Right lobe of liver (tissue), 6 donors: ENCODE results near the gene ADAM12. TPM values are rescaled to one million over a fixed set of nuclear protein-coding genes. Genes with fewer than 3 reads are reported as not detected.

Source experiments
- ATAC-seq, 4 donors: fragments of 200-7000 bp; cut with Tn5 transposase; one replicate each; pipeline ENCODE4 v1.9.1; 2020; ENCODE audit warnings: mild to moderate bottlenecking in 4 of 4, moderate library complexity in 4 of 4
- DNase-seq, 3 donors: peaks; one replicate each; pipeline ENCODE4 v3.0.0-alpha.2; 2020
- H3K27ac ChIP-seq, 3 donors: fragments of 200-600 bp; one replicate each; pipeline ENCODE4 v1.8.0; 2022
- H3K27me3 ChIP-seq, 2 donors: fragments of 200-600 bp; one replicate each; pipeline ENCODE4 v1.8.0; 2022
- H3K36me3 ChIP-seq, 4 donors: fragments of 200-600 bp; sonication (generic) in 1 of 4; one replicate each; pipeline versions ENCODE4 v1.5.1 to v1.8.0; 2017 to 2022; ENCODE audit warnings: control low read depth in 1 of 4
- H3K4me1 ChIP-seq, 4 donors: fragments of 200-600 bp; sonication (generic) in 1 of 4; one replicate each; pipeline versions ENCODE4 v1.5.1 to v1.8.0; 2017 to 2022; ENCODE audit warnings: control low read depth in 1 of 4
- H3K4me3 ChIP-seq, 3 donors: fragments of 200-600 bp; one replicate each; pipeline ENCODE4 v1.8.0; 2022
- H3K9me3 ChIP-seq, 4 donors: fragments of 200-600 bp; sonication (generic) in 1 of 4; one replicate each; pipeline versions ENCODE4 v1.5.1 to v1.8.0; 2017 to 2022; ENCODE audit warnings: control low read depth in 1 of 4
- POLR2A ChIP-seq: fragments of 450-650 bp; IDR thresholded peaks from one replicate; pipeline ENCODE4 v1.6.1; 2017; ENCODE audit warnings: antibody characterized with exemption, mild to moderate bottlenecking
- WGBS: methylation state at CpG from one replicate; pipeline ENCODE4 v1.1.6; 2018; ENCODE audit warnings: low coverage, low lambda C conversion rate; ENCODE audit not compliant: insufficient coverage; ENCODE audit errors: missing lambda C conversion rate; 5-methylcytosine and 5-hydroxymethylcytosine counted together
- intact Hi-C, 2 donors: fragments of 100-400 bp; cut with DNase I; formaldehyde crosslinking; loops; one replicate each; pipeline versions ENCODE4 v1.11.2 to v1.14.1; 2022
- total RNA-seq, 6 experiments: library from RNA; depleted of rRNA in 2 of 6; stranded (reverse); fragments of >200 nt in 2 of 6; fragmentation: NEBNext Ultra II Directional in 3 of 6; extraction: Animal tissue kit (Norgen Biotek cat#: 25700) in 3 of 6; gene quantifications; one replicate each; pipeline versions ENCODE4 v1.1.0 to v1.2.4, GENCODE V29; 2016 to 2023
- TF ChIP-seq, protein P1 (sequence below), 4 donors: fragments of 200-600 bp in 3 of 4; fragments of 450-650 bp in 1 of 4; IDR thresholded peaks; one replicate each; pipeline versions ENCODE4 v1.5.1 to v1.8.0; 2016 to 2022; ENCODE audit warnings: antibody characterized with exemption in 4 of 4, mild to moderate bottlenecking in 2 of 4
- donor health status: DM: no; HTN: yes; CAD: no.
- donor health status: DM: no; HTN: no; CAD: no.
- donor health status: DM: no; HTN: no; CAD: no.
- donor health status: DM: no; HTN: yes; CAD: no.
- donor health status: DM: no; HTN: yes; CAD: no.

The ADAM12 gene
- total RNA-seq, 6 experiments from 2014 or later: 0.06 to 1.3 (median 0.48) TPM; not detected in 2

DNA sequence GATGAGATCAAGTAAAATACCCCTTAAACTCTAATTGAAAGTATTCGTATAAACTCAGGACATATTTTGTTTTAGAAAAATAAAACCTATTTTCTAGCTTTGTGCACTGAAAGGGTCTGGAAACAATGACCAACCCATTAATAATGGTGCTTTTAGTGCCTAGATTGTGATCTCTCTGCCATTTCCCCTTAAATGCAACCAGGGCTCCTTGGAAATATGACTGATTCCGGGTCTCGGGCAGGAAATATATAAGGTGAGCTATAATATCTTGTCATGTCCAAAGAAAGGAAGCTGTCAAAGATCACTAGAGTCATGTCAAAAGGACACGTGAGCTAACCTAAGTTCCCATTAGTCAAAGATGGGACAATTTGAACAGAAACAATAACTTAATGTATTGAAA lies 12.4 kb upstream of the ADAM12 start:
- intact Hi-C loops: no loop called here
- no peaks in the 10 kb centered on the region for H3K4me1 ChIP-seq
- H3K36me3 ChIP-seq: no peaks in the 10 kb centered on the region
- H3K4me3 ChIP-seq: no peak overlapping the region
- ATAC-seq: no peak
- no peak for TF ChIP-seq POLR2A
- WGBS: 58% methylated on average over 4 of the region's 4 CpGs
- no peaks in the 10 kb centered on the region for H3K27me3 ChIP-seq
- DNase-seq: no peak
- no peaks in the 10 kb centered on the region for H3K9me3 ChIP-seq
- H3K27ac ChIP-seq: no peak overlapping the region

DNA sequence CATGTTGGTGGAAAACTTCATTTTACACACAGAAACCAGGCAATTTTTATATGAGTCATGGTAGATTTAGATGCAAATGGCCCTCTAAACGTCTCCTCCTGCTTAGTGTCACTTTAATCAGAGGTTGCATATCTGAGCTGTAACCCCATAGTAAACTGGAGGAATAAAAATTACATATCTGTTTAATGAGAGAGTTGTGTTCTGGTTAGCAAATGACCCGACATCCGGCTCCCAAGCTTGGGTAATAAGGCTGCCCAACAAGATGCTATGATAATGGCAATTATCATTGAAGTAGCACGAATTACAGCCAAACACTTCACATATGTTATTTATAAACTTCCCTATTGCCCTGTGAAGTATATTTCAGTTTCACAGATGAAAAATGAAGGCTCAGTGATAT lies 10.6 kb upstream of the ADAM12 start:
- no peak for ATAC-seq
- DNase-seq: no peak
- WGBS: 56% methylated on average over 4 of the region's 4 CpGs
- Histone ChIP-seq H3K27ac (no peak overlapping the region), H3K27me3 (no peaks in the 10 kb centered on the region), H3K4me1 (no peaks in the 10 kb centered on the region), H3K9me3 (no peaks in the 10 kb centered on the region), H3K4me3 (no peak overlapping the region), H3K36me3 (no peaks in the 10 kb centered on the region)
- intact Hi-C loops: no loop called here
- TF ChIP-seq, protein P1, sequence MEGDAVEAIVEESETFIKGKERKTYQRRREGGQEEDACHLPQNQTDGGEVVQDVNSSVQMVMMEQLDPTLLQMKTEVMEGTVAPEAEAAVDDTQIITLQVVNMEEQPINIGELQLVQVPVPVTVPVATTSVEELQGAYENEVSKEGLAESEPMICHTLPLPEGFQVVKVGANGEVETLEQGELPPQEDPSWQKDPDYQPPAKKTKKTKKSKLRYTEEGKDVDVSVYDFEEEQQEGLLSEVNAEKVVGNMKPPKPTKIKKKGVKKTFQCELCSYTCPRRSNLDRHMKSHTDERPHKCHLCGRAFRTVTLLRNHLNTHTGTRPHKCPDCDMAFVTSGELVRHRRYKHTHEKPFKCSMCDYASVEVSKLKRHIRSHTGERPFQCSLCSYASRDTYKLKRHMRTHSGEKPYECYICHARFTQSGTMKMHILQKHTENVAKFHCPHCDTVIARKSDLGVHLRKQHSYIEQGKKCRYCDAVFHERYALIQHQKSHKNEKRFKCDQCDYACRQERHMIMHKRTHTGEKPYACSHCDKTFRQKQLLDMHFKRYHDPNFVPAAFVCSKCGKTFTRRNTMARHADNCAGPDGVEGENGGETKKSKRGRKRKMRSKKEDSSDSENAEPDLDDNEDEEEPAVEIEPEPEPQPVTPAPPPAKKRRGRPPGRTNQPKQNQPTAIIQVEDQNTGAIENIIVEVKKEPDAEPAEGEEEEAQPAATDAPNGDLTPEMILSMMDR (IDR thresholded peaks at IDR 0.05): no peak
- TF ChIP-seq POLR2A: no peak

DNA sequence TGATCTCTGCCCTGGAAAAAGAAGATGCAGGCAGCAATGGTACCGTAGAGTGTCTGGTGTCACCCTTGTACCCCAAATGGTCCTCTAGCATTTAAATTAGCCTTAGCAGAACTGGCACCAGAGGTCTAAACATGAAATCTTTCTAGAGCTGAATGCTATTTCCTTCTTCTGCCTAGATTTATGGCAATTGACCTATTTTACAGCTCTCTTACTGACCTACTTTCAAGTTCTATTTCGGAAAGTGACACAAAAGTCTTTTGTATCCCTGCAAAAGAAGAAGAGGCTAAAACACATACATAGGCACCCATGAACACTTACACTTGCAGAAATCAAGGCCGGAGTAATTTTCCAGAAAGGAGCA lies 10.1 kb upstream of the ADAM12 start:
- no peak for TF ChIP-seq POLR2A
- TF ChIP-seq, protein P1 (IDR thresholded peaks at IDR 0.05): no peak
- ATAC-seq (no peak), DNase-seq (no peak)
- no peak overlapping the region for H3K4me3 ChIP-seq
- H3K36me3 ChIP-seq: no peaks in the 10 kb centered on the region
- intact Hi-C loops: no loop called here
- H3K9me3 ChIP-seq: no peaks in the 10 kb centered on the region
- H3K27ac ChIP-seq: no peak overlapping the region
- WGBS: 56% methylated on average over 3 of the region's 3 CpGs
- no peaks in the 10 kb centered on the region for H3K4me1 ChIP-seq
- no peaks in the 10 kb centered on the region for H3K27me3 ChIP-seq

DNA sequence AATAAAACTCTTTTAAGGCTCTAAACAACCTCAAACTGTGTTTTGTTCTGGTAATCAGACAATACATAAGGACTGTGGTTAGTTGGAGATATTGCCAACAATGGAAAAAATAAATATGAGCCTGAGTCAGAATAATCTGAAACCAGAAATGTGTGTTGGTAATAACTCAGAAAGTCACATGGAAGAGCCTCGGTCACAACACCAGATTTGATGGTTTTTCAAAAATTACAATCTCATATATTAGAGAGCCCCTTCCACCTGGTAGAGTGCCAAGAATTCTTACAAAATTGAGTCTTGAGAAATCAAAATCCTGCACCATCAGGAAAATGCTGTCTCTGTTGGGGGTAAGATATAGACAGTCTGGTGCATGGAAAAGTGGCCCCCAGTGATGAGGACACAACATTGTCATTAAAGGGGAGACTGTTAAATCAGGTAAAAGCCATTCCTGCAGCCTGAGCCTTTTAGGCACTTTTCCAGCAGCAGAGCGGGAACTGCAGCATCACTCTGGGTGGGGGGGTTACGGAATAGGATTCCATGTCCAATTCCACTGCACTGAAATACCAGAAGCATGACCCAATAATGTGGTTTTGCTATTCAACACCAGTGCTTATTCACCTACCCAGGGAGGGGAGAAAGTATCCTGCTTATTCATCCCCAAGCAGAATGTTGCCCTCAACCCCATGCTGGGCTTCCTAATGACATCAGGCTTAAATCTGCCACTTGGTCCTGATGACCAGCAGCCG lies 9.5 kb upstream of the ADAM12 start:
- intact Hi-C loops: no loop called here
- Histone ChIP-seq H3K27me3 (no peaks in the 10 kb centered on the region), H3K36me3 (no peaks in the 10 kb centered on the region), H3K4me1 (no peaks in the 10 kb centered on the region), H3K4me3 (no peak overlapping the region), H3K27ac (no peak overlapping the region), H3K9me3 (no peaks in the 10 kb centered on the region)
- TF ChIP-seq, protein P1 (IDR thresholded peaks at IDR 0.05): no peak
- TF ChIP-seq POLR2A: no peak
- DNase-seq: no peak
- WGBS: 57% methylated on average over 1 of the region's 4 CpGs
- no peak for ATAC-seq

DNA sequence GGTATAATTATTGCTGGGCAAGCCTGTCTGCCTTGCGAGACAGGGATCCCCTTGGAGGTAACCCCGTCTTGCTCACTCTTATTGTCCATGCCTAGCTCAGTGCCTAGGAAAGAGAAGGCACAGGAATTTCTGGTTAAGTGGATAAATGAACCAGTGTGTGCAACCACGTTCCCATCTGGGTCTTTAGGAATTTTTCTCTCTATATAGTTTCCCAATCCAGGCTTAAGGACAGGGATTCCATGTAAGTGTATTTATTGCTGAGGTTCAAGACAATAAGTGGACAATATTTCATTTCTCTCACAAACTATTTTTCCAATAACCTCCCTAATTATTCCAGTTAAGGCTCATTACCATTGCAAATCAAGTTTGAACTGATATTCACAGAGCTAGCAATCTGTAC lies 8.9 kb upstream of the ADAM12 start:
- intact Hi-C loops: no loop called here
- H3K9me3 ChIP-seq: no peaks in the 10 kb centered on the region
- TF ChIP-seq POLR2A: no peak
- TF ChIP-seq, protein P1 (IDR thresholded peaks at IDR 0.05): no peak
- H3K4me3 ChIP-seq: no peak overlapping the region
- no peaks in the 10 kb centered on the region for H3K27me3 ChIP-seq
- no peak overlapping the region for H3K27ac ChIP-seq
- ATAC-seq (no peak), DNase-seq (no peak)
- no peaks in the 10 kb centered on the region for H3K36me3 ChIP-seq
- 51% methylated on average over 2 of the region's 3 CpGs for WGBS
- no peaks in the 10 kb centered on the region for H3K4me1 ChIP-seq
